ENCODE measurements around the gene RBP5. TPM values are rescaled to one million over a fixed set of nuclear protein-coding genes. Genes with fewer than 3 reads are reported as not detected.

RBP5 gene
- total and polyA plus RNA-seq, 10 of the 15 experiments (the other 5 are each of a cell fraction or from before 2014, with no cell fraction given), result 0.11 to 1.1 (median 0.31) TPM; not detected in 4

DNA sequence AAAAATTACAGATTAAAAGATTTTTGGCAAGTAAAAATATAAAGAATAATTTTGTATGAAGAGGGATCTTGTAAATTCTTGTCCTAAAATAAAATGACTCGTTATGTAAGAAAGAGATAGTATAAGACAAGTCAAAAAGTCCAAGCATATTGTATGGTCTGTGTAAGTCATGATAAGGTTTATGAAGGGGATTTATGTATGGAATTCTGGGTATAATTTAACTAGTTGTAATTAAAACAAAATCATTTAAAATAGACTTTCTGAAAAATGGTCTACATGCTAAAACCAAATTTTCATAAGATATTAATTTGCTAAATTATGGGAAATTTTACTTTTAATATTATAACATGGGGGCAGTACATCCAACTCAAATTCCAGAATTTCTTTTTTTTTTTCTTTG is 43.2 kb upstream of the RBP5 start:
- no peaks in the 10 kb centered on the region for H3K79me2 ChIP-seq (ENCODE audit: control insufficient read depth, insufficient read depth, low read length)
- SMC1A ChIA-PET (ENCODE audit: uncharacterized antibody, unreplicated experiment), result no interaction called here
- RAD21 ChIA-PET (ENCODE audit: unreplicated experiment), result no interaction called here
- H3K9me3 ChIP-seq (replicated peaks; ENCODE audit: control insufficient read depth, insufficient read depth, low read length), result peaks cover 8% of the 10 kb centered on the region; the same call in 2 of the 3 replicates
- no peaks in the 10 kb centered on the region for H3K27me3 ChIP-seq (replicated peaks in 1 of 2; ENCODE audit: control insufficient read depth in 2 of 2, insufficient read depth in 2 of 2, low read length in 1 of 2)
- POLR2A ChIA-PET, result no interaction called here
- CTCF ChIA-PET, result interaction anchor here (0.6 kb wide), 1 partner anchor 473 kb away, joined by 4 read pairs; no protein-coding TSS in a partner anchor
- no peak overlapping the region for H2AFZ ChIP-seq (ENCODE audit: control insufficient read depth, low read depth, low read length)
- FAIRE-seq (no peak), DNase-seq (ENCODE audit: low read depth, low spot score) (no peak), ATAC-seq (no peak)
- in situ Hi-C loops (cut with MboI), result no loop called here
- WGBS (ENCODE audit: insufficient coverage, insufficient replicate concordance, low lambda C conversion rate, missing lambda C conversion rate), result 0% methylated on average over 1 of the region's 1 CpG
- no peak overlapping the region for H3K9ac ChIP-seq (ENCODE audit: control insufficient read depth, insufficient read depth, low read length)
- no peak overlapping the region for H3K4me3 ChIP-seq
- H3K4me1 ChIP-seq (ENCODE audit: control insufficient read depth, insufficient read depth, low read length), result no peaks in the 10 kb centered on the region
- no TSS peak for BruUV-seq (replicated peaks)
- H3K27ac ChIP-seq (ENCODE audit: control insufficient read depth, insufficient read depth), result no peak overlapping the region
- no peaks in the 10 kb centered on the region for H4K20me1 ChIP-seq (ENCODE audit: control insufficient read depth, insufficient read depth)
- no peaks in the 10 kb centered on the region for H3K36me3 ChIP-seq (ENCODE audit: control insufficient read depth in 2 of 2, insufficient read depth in 2 of 2, low read length in 1 of 2)
- no peak overlapping the region for H3K4me2 ChIP-seq (ENCODE audit: control insufficient read depth, insufficient read depth)
- TF ChIP-seq MEF2A (IDR thresholded peaks at IDR 0.05; ENCODE audit: insufficient read depth, low read depth, low read length) (no peak), ZSCAN29 (IDR thresholded peaks at IDR 0.05) (no peak), EED (IDR thresholded peaks at IDR 0.05; ENCODE audit: low read depth) (no peak), WRNIP1 (IDR thresholded peaks at IDR 0.05; ENCODE audit: borderline replicate concordance, low read depth, low read length) (no peak), ATF7 (IDR thresholded peaks at IDR 0.05; ENCODE audit: low read depth) (no peak)
- TF ChIP-seq, protein P1, sequence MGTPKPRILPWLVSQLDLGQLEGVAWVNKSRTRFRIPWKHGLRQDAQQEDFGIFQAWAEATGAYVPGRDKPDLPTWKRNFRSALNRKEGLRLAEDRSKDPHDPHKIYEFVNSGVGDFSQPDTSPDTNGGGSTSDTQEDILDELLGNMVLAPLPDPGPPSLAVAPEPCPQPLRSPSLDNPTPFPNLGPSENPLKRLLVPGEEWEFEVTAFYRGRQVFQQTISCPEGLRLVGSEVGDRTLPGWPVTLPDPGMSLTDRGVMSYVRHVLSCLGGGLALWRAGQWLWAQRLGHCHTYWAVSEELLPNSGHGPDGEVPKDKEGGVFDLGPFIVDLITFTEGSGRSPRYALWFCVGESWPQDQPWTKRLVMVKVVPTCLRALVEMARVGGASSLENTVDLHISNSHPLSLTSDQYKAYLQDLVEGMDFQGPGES (IDR thresholded peaks at IDR 0.05), result no peak
- intact Hi-C loops (cut with micrococcal nuclease; ENCODE audit: unreplicated experiment), result no loop called here

DNA sequence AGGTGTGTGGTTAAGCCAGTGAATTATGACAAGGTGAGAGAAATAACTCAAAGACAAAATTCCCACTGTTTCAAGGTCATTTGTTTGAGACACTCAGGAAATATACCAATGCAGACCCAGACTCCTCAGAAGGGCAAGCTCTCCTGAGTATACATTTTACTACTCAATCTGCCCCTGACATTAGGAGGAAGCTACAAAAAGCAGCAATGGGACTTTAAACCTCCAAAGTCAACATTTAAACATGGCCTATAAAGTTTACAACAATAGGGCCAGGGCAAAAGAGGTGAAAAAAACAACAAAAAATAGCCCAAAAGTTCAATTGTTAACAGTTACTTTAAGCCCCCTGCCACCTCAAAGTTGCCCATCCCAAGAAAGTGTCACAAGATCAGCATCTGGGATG is 41.3 kb upstream of the RBP5 start:
- RAD21 ChIA-PET (ENCODE audit: unreplicated experiment), result no interaction called here
- no peak overlapping the region for H3K27ac ChIP-seq (ENCODE audit: control insufficient read depth, insufficient read depth)
- peaks cover 8% of the 10 kb centered on the region; the same call in 2 of the 3 replicates for H3K9me3 ChIP-seq (replicated peaks; ENCODE audit: control insufficient read depth, insufficient read depth, low read length)
- no peaks in the 10 kb centered on the region for H3K4me1 ChIP-seq (ENCODE audit: control insufficient read depth, insufficient read depth, low read length)
- DNase-seq (ENCODE audit: low read depth, low spot score) (no peak), ATAC-seq (no peak), FAIRE-seq (no peak)
- no peak overlapping the region for H2AFZ ChIP-seq (ENCODE audit: control insufficient read depth, low read depth, low read length)
- H3K9ac ChIP-seq (ENCODE audit: control insufficient read depth, insufficient read depth, low read length), result no peak overlapping the region
- H3K4me2 ChIP-seq (ENCODE audit: control insufficient read depth, insufficient read depth), result no peak overlapping the region
- BruUV-seq (replicated peaks), result no TSS peak
- no peaks in the 10 kb centered on the region for H3K27me3 ChIP-seq (replicated peaks in 1 of 2; ENCODE audit: control insufficient read depth in 2 of 2, insufficient read depth in 2 of 2, low read length in 1 of 2)
- no peaks in the 10 kb centered on the region for H3K36me3 ChIP-seq (ENCODE audit: control insufficient read depth in 2 of 2, insufficient read depth in 2 of 2, low read length in 1 of 2)
- no peak overlapping the region for H3K4me3 ChIP-seq
- no peaks in the 10 kb centered on the region for H4K20me1 ChIP-seq (ENCODE audit: control insufficient read depth, insufficient read depth)
- POLR2A ChIA-PET, result no interaction called here
- in situ Hi-C loops (cut with MboI) (no loop called here), intact Hi-C loops (cut with micrococcal nuclease; ENCODE audit: unreplicated experiment) (no loop called here)
- SMC1A ChIA-PET (ENCODE audit: uncharacterized antibody, unreplicated experiment), result no interaction called here
- H3K79me2 ChIP-seq (ENCODE audit: control insufficient read depth, insufficient read depth, low read length), result no peaks in the 10 kb centered on the region
- CTCF ChIA-PET, result interaction anchor here (1.2 to 1.3 kb wide), 2 partner anchors 8 to 29 kb away, joined by 3 to 5 read pairs; no protein-coding TSS in a partner anchor
- no peak for TF ChIP-seq RAD51 (IDR thresholded peaks at IDR 0.05)
- TF ChIP-seq RELA (IDR thresholded peaks at IDR 0.05; ENCODE audit: borderline replicate concordance, partially characterized antibody), result no peak
- TF ChIP-seq NFYB (IDR thresholded peaks at IDR 0.05; ENCODE audit: insufficient read depth, low read depth, low read length), result no peak
- no peak for TF ChIP-seq ZZZ3 (IDR thresholded peaks at IDR 0.05; ENCODE audit: control insufficient read depth, insufficient read length, low read depth)
- TF ChIP-seq NFIC (IDR thresholded peaks at IDR 0.05; ENCODE audit: low read depth, low read length), result no peak
- TF ChIP-seq STAT3 (IDR thresholded peaks at IDR 0.05; ENCODE audit: low read depth, low read length), result no peak
- TF ChIP-seq CHD1 (IDR thresholded peaks at IDR 0.05; ENCODE audit: low read depth, low read length), result no peak
- no peak for TF ChIP-seq JUNB (IDR thresholded peaks at IDR 0.05)
- TF ChIP-seq POU2F2 (IDR thresholded peaks at IDR 0.05; ENCODE audit: borderline replicate concordance, low read depth, low read length), result no peak
- no peak for TF ChIP-seq YBX1 (IDR thresholded peaks at IDR 0.05)
- TF ChIP-seq, protein P2, sequence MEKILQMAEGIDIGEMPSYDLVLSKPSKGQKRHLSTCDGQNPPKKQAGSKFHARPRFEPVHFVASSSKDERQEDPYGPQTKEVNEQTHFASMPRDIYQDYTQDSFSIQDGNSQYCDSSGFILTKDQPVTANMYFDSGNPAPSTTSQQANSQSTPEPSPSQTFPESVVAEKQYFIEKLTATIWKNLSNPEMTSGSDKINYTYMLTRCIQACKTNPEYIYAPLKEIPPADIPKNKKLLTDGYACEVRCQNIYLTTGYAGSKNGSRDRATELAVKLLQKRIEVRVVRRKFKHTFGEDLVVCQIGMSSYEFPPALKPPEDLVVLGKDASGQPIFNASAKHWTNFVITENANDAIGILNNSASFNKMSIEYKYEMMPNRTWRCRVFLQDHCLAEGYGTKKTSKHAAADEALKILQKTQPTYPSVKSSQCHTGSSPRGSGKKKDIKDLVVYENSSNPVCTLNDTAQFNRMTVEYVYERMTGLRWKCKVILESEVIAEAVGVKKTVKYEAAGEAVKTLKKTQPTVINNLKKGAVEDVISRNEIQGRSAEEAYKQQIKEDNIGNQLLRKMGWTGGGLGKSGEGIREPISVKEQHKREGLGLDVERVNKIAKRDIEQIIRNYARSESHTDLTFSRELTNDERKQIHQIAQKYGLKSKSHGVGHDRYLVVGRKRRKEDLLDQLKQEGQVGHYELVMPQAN (conservative IDR thresholded peaks at IDR 0.05), result no peak
- no peak for TF ChIP-seq JUND (IDR thresholded peaks at IDR 0.05; ENCODE audit: low read depth, low read length)
- TF ChIP-seq TCF3 (IDR thresholded peaks at IDR 0.05; ENCODE audit: borderline replicate concordance, insufficient read depth, low read depth, low read length), result no peak
